Right atrium auricular region (tissue), 2 donors: ENCODE data around the gene ABCG8. TPM values are rescaled to one million over a fixed set of nuclear protein-coding genes. Genes with fewer than 3 reads are reported as not detected.

Experiments
- DNase-seq: peaks from one replicate; pipeline ENCODE4 v3.0.0-alpha.2; 2019; ENCODE audit warnings: low spot score
- H3K27ac ChIP-seq, 2 donors: fragments of 200-600 bp; sonication (generic); 1 replicate in 1 of 2; 2 replicates in 1 of 2; pipeline ENCODE4 v1.5.1; 2016 to 2019
- H3K27me3 ChIP-seq, 2 donors: fragments of 200-600 bp; sonication (generic); one replicate each; pipeline versions ENCODE4 v1.5.1 to v1.6.0; 2017 to 2019
- H3K36me3 ChIP-seq: fragments of 200-600 bp; sonication (generic); one replicate; pipeline ENCODE4 v1.5.1; 2016
- H3K4me1 ChIP-seq, 2 donors: fragments of 200-600 bp; sonication (generic); one replicate each; pipeline versions ENCODE4 v1.5.1 to v1.6.0; 2017 to 2019
- H3K4me3 ChIP-seq, 2 donors: fragments of 200-600 bp; sonication (generic); 1 replicate in 1 of 2; 2 replicates in 1 of 2; pipeline ENCODE4 v1.5.1; 2017 to 2019; ENCODE audit warnings: mild to moderate bottlenecking in 1 of 2, moderate library complexity in 1 of 2
- H3K9me3 ChIP-seq, 2 donors: fragments of 200-600 bp; sonication (generic); one replicate each; pipeline ENCODE4 v1.5.1; 2019
- CTCF ChIP-seq, 2 donors: fragments of 200-600 bp; sonication (generic); IDR thresholded peaks; one replicate each; pipeline ENCODE4 v1.5.1; 2019; ENCODE audit warnings: antibody characterized with exemption in 2 of 2
- total RNA-seq, 2 donors: library from RNA; depleted of rRNA; stranded (reverse); fragments of >200 nt; gene quantifications; one replicate each; pipeline ENCODE4 v1.1.0, GENCODE V29; 2016

ABCG8 gene
- total RNA-seq, 2 donors from 2014 or later = not detected

GRCh38 chr2:43898134-43898837, 59.5 kb downstream of the ABCG8 start:
- Histone ChIP-seq H3K9me3 (no peaks in the 10 kb centered on the region), H3K36me3 (peaks cover 58% of the 10 kb centered on the region), H3K27me3 (no peaks in the 10 kb centered on the region), H3K4me3 (no peak overlapping the region), H3K4me1 (no peaks in the 10 kb centered on the region), H3K27ac (no peak overlapping the region)
- no peak for DNase-seq
- TF ChIP-seq CTCF (IDR thresholded peaks at IDR 0.05) = peak in 1 of 2 donors; percentile 47

GRCh38 chr2:43898838-43899346, 60.1 kb downstream of the ABCG8 start:
- TF ChIP-seq CTCF (IDR thresholded peaks at IDR 0.05) = no peak
- DNase-seq = no peak
- Histone ChIP-seq H3K27ac (no peak overlapping the region), H3K9me3 (no peaks in the 10 kb centered on the region), H3K36me3 (peaks cover 52% of the 10 kb centered on the region), H3K4me1 (no peaks in the 10 kb centered on the region), H3K4me3 (no peak overlapping the region), H3K27me3 (no peaks in the 10 kb centered on the region)

- no peak for TF ChIP-seq CTCF (IDR thresholded peaks at IDR 0.05)
- Histone ChIP-seq H3K9me3 (no peaks in the 10 kb centered on the region), H3K27ac (no peak overlapping the region), H3K36me3 (peaks cover 47% of the 10 kb centered on the region), H3K4me1 (no peaks in the 10 kb centered on the region), H3K4me3 (no peak overlapping the region), H3K27me3 (no peaks in the 10 kb centered on the region)
- DNase-seq = no peak
These were observed 60.8 kb downstream of the ABCG8 start for GRCh38 chr2:43899589-43899988.

GRCh38 chr2:43905371-43905803, 66.6 kb downstream of the ABCG8 start:
- peaks cover 28% of the 10 kb centered on the region for H3K36me3 ChIP-seq
- H3K4me1 ChIP-seq = no peaks in the 10 kb centered on the region
- H3K9me3 ChIP-seq = no peaks in the 10 kb centered on the region
- no peak for DNase-seq
- H3K27me3 ChIP-seq = no peaks in the 10 kb centered on the region
- no peak overlapping the region for H3K27ac ChIP-seq
- no peak for TF ChIP-seq CTCF (IDR thresholded peaks at IDR 0.05)
- no peak overlapping the region for H3K4me3 ChIP-seq

GRCh38 chr2:43905871-43906270, 67.1 kb downstream of the ABCG8 start:
- Histone ChIP-seq H3K9me3 (no peaks in the 10 kb centered on the region), H3K36me3 (peaks cover 26% of the 10 kb centered on the region), H3K4me1 (no peaks in the 10 kb centered on the region), H3K4me3 (no peak overlapping the region), H3K27ac (no peak overlapping the region), H3K27me3 (no peaks in the 10 kb centered on the region)
- no peak for TF ChIP-seq CTCF (IDR thresholded peaks at IDR 0.05)
- no peak for DNase-seq
